ENCODE results near the gene CDKN2B. TPM values are rescaled to one million over a fixed set of nuclear protein-coding genes. Genes with fewer than 3 reads are reported as not detected.

The CDKN2B gene
- total RNA-seq, 2 experiments from 2014 or later: 2.5 to 3.4 TPM

DNA sequence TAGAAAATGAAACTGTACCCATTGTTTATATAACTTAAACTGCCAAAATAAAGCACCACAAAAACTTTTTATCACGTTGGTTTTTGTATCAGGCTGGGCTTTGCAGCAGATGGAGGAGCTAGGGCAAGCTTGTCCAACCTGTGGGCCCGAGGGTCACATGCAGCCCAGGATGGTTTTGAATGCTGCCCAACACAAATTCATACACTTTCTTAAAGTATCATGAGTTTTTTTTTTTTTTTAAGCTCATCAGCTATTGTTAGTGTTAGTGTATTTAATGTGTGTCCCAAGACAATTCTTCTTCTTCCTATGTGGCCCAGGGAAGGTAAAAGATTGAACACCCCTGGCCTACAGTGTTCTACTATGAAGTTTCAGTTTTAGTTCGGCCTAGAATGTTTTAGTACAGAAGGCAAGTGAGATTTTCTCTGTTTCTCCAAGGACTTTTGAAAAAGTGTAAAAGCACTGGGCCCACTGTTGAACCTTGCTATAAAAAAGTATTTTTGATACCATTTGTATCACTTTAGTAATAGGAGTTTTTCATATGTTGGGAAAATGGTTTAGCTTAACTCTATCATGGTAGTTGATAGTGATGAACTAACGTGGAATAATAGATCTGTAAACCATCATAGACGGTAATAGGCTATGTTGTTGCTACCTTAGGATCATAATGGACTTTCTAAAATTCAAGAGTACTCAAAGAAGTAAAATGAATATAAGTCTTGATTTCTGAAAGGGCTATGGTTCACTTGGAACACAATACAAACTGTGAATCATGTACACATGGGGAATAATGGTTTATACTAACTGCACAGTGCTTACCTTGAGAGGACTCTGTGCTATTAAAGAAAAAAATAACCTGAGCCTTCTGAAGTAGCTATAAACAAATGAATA, 17.8 kb downstream of the CDKN2B start:
- H3K4me3 Mint-ChIP-seq: no peak overlapping the region
- ChIA-PET CTCF (interaction anchor here (0.9 to 1.7 kb wide), 4 partner anchors 17 to 178 kb away, joined by 3 to 8 read pairs (median 6); no protein-coding TSS in a partner anchor), POLR2A (no interaction called here)
- H3K27me3 Mint-ChIP-seq: peaks cover 20% of the 10 kb centered on the region
- H3K4me1 Mint-ChIP-seq: peaks cover 39% of the 10 kb centered on the region
- H3K27ac Mint-ChIP-seq: no peak overlapping the region
- no peak for DNase-seq
- no peaks in the 10 kb centered on the region for H3K9me3 Mint-ChIP-seq
- peaks cover 23% of the 10 kb centered on the region for H3K36me3 Mint-ChIP-seq (ENCODE audit: low read depth)

GRCh38 chr9:21989440-21990189, 19.5 kb downstream of the CDKN2B start:
- Mint-ChIP-seq H3K9me3 (no peaks in the 10 kb centered on the region), H3K27me3 (peaks cover 24% of the 10 kb centered on the region), H3K4me3 (no peak overlapping the region), H3K4me1 (peaks cover 31% of the 10 kb centered on the region), H3K27ac (no peak overlapping the region), H3K36me3 (ENCODE audit: low read depth) (peaks cover 21% of the 10 kb centered on the region)
- POLR2A ChIA-PET: no interaction called here
- DNase-seq: no peak
- CTCF ChIA-PET: interaction anchor here (1.6 kb wide), 1 partner anchor 19 kb away, joined by 5 read pairs; the partner anchor contains the start of gene CDKN2B

- Mint-ChIP-seq H3K36me3 (ENCODE audit: low read depth) (peaks cover 19% of the 10 kb centered on the region), H3K27me3 (peaks cover 34% of the 10 kb centered on the region), H3K27ac (no peak overlapping the region), H3K4me1 (peaks cover 25% of the 10 kb centered on the region), H3K4me3 (no peak overlapping the region), H3K9me3 (no peaks in the 10 kb centered on the region)
- no peak for DNase-seq
- ChIA-PET CTCF (interaction anchor here (1.6 to 5.6 kb wide), 2 partner anchors 20 kb away, joined by 5 to 41 read pairs; partner anchors contain the start of gene CDKN2B), POLR2A (interaction anchor here (1.9 kb wide), 1 partner anchor 12 kb away, joined by 5 read pairs; no protein-coding TSS in a partner anchor)
Observed at GRCh38 chr9:21988056-21988990, 20.8 kb downstream of the CDKN2B start.

DNA sequence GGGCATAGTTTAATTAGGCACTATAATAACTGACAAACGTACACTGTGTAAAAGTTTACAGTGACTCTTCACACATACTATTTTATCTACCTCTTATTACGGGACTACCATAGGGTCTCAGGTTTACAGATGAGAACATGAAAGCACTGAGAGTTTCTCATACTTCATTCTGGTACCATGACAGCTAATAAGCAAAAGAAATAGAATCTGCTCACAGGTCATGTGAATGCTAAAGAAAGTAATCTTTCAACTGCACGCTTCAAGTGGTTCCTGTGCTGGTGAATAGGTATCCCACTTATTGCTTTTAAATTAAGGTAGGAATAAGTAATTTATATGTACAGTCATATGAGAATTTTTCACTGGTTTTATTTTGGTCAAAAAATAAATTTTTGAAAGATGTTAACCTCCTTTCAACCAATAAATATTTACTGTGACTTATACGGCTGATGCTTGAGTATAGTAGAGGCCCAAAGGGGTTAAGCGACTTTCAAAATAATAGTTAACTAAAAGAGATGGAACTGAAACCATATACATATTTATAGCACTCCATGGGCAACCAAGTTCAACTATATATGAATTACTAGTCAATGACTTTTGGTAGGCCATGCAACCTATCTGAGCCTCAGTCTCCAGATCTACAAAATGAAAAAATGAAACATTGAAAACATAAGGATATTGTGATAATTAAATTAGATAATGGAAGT, 23.0 kb downstream of the CDKN2B start:
- no peak for DNase-seq
- Mint-ChIP-seq H3K27ac (no peak overlapping the region), H3K4me1 (peaks cover 15% of the 10 kb centered on the region), H3K9me3 (no peaks in the 10 kb centered on the region), H3K4me3 (no peak overlapping the region), H3K27me3 (peaks cover 45% of the 10 kb centered on the region), H3K36me3 (ENCODE audit: low read depth) (peaks cover 17% of the 10 kb centered on the region)
- ChIA-PET CTCF (interaction anchor here (0.9 to 5.6 kb wide), 6 partner anchors 9 to 253 kb away, joined by 3 to 41 read pairs (median 4); partner anchors contain the start of genes CDKN2B and CDKN2B-AS1), POLR2A (interaction anchor here (1.0 to 2.0 kb wide), 4 partner anchors 8 to 133 kb away, joined by 3 to 8 read pairs (median 5); partner anchors contain the start of gene CDKN2B-AS1)

DNA sequence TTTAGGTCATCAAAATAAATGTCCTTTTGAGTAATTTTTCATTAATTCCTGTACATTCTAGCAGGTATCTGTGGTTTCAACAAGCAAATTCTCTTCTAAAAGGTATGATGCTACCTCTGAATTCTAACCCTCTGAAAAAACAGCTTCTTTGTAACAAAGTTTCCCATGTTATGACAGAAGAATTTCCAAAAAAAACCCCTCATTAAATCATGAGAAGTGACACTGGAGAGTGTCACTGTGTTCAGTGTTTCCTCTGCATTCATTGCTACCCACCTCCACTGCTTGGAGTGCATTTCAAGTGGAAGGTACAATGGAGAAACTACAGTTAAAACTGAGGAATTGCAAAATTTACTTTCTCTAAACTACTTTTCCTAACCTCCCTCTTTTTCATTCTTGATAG, 25.0 kb downstream of the CDKN2B start:
- Mint-ChIP-seq H3K36me3 (ENCODE audit: low read depth) (peaks cover 8% of the 10 kb centered on the region), H3K4me1 (peaks cover 13% of the 10 kb centered on the region), H3K27me3 (peaks cover 49% of the 10 kb centered on the region), H3K27ac (no peak overlapping the region), H3K4me3 (no peak overlapping the region), H3K9me3 (no peaks in the 10 kb centered on the region)
- POLR2A ChIA-PET: no interaction called here
- DNase-seq: no peak
- CTCF ChIA-PET: interaction anchor here (0.6 to 5.6 kb wide), 4 partner anchors 13 to 189 kb away, joined by 3 to 41 read pairs (median 3); partner anchors contain the start of gene CDKN2B

DNA sequence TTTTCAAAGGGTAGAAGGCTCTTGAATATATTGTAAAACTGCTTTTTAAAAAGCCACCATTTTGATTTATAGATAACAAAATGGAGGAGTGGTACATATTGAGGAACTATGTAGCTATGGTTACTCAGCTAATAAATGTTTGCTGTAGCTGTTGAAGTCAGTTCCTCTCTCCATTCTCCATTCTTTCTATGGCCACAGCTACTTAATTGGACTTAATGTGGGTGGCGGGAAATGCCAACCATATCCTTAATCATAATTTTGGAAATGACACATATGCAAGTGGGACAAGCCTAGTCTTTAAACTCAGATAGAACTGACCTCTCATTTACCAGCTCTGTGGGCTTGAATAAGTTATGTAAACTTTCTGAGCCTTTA, 25.6 kb downstream of the CDKN2B start:
- no peak overlapping the region for H3K4me3 Mint-ChIP-seq
- H3K4me1 Mint-ChIP-seq: peaks cover 15% of the 10 kb centered on the region
- ChIA-PET CTCF (interaction anchor here (1.1 to 5.6 kb wide), 3 partner anchors 12 to 170 kb away, joined by 3 to 41 read pairs (median 3); partner anchors contain the start of gene CDKN2B), POLR2A (interaction anchor here (1.1 kb wide), 1 partner anchor 11 kb away, joined by 4 read pairs; the partner anchor contains the start of genes CDKN2A and CDKN2B-AS1)
- H3K27me3 Mint-ChIP-seq: peaks cover 51% of the 10 kb centered on the region
- no peak overlapping the region for H3K27ac Mint-ChIP-seq
- DNase-seq: no peak
- no peaks in the 10 kb centered on the region for H3K9me3 Mint-ChIP-seq
- peaks cover 8% of the 10 kb centered on the region for H3K36me3 Mint-ChIP-seq (ENCODE audit: low read depth)

GRCh38 chr9:21982861-21983560, 26.1 kb downstream of the CDKN2B start:
- DNase-seq: no peak
- CTCF ChIA-PET: interaction anchor here (1.1 to 5.6 kb wide), 3 partner anchors 12 to 169 kb away, joined by 3 to 41 read pairs (median 3); partner anchors contain the start of gene CDKN2B
- Mint-ChIP-seq H3K27me3 (peaks cover 49% of the 10 kb centered on the region), H3K36me3 (ENCODE audit: low read depth) (peaks cover 5% of the 10 kb centered on the region), H3K27ac (no peak overlapping the region), H3K9me3 (no peaks in the 10 kb centered on the region), H3K4me3 (no peak overlapping the region), H3K4me1 (peaks cover 12% of the 10 kb centered on the region)
- POLR2A ChIA-PET: interaction anchor here (0.9 to 1.1 kb wide), 2 partner anchors 12 to 14 kb away, joined by 3 to 4 read pairs; partner anchors contain the start of genes CDKN2A and CDKN2B-AS1

- Mint-ChIP-seq H3K4me3 (no peak overlapping the region), H3K9me3 (no peaks in the 10 kb centered on the region), H3K36me3 (ENCODE audit: low read depth) (peaks cover 5% of the 10 kb centered on the region), H3K4me1 (peaks cover 8% of the 10 kb centered on the region), H3K27me3 (peaks cover 55% of the 10 kb centered on the region), H3K27ac (no peak overlapping the region)
- no peak for DNase-seq
- ChIA-PET CTCF (interaction anchor here (1.2 to 5.6 kb wide), 2 partner anchors 26 to 168 kb away, joined by 4 to 41 read pairs; partner anchors contain the start of gene CDKN2B), POLR2A (interaction anchor here (0.9 to 1.1 kb wide), 2 partner anchors 12 to 14 kb away, joined by 3 to 4 read pairs; partner anchors contain the start of genes CDKN2A and CDKN2B-AS1)
Observed at GRCh38 chr9:21982391-21982790, 26.7 kb downstream of the CDKN2B start.

GRCh38 chr9:21976334-21976875, 32.7 kb downstream of the CDKN2B start:
- Mint-ChIP-seq H3K36me3 (ENCODE audit: low read depth) (peaks cover 5% of the 10 kb centered on the region), H3K9me3 (no peaks in the 10 kb centered on the region), H3K4me1 (peaks cover 30% of the 10 kb centered on the region), H3K4me3 (no peak overlapping the region), H3K27me3 (peaks cover 78% of the 10 kb centered on the region), H3K27ac (no peak overlapping the region)
- ChIA-PET CTCF (interaction anchor here (0.9 to 2.2 kb wide), 5 partner anchors 16 to 267 kb away, joined by 3 to 19 read pairs (median 3); partner anchors contain the start of genes CDKN2B and CDKN2B-AS1), POLR2A (interaction anchor here (0.7 to 1.4 kb wide), 4 partner anchors 9 to 18 kb away, joined by 3 to 5 read pairs (median 4); partner anchors contain the start of genes CDKN2A and CDKN2B-AS1)
- no peak for DNase-seq

- ChIA-PET POLR2A (interaction anchor here (1.2 kb wide), 1 partner anchor 20 kb away, joined by 4 read pairs; the partner anchor contains the start of genes CDKN2A and CDKN2B-AS1), CTCF (interaction anchor here (2.2 to 4.0 kb wide), 2 partner anchors 33 to 34 kb away, joined by 19 to 28 read pairs; partner anchors contain the start of gene CDKN2B)
- peak overlapping the region; percentile 63 for H3K4me3 Mint-ChIP-seq
- H3K27ac Mint-ChIP-seq: no peak overlapping the region
- peaks cover 88% of the 10 kb centered on the region for H3K27me3 Mint-ChIP-seq
- peaks cover 16% of the 10 kb centered on the region for H3K36me3 Mint-ChIP-seq (ENCODE audit: low read depth)
- DNase-seq: peak; percentile 47
- H3K9me3 Mint-ChIP-seq: peaks cover 4% of the 10 kb centered on the region
- peaks cover 34% of the 10 kb centered on the region for H3K4me1 Mint-ChIP-seq
Observed at GRCh38 chr9:21974722-21975409, 34.2 kb downstream of the CDKN2B start.
